Measurements from ENCODE around the gene REELD1.

DNA sequence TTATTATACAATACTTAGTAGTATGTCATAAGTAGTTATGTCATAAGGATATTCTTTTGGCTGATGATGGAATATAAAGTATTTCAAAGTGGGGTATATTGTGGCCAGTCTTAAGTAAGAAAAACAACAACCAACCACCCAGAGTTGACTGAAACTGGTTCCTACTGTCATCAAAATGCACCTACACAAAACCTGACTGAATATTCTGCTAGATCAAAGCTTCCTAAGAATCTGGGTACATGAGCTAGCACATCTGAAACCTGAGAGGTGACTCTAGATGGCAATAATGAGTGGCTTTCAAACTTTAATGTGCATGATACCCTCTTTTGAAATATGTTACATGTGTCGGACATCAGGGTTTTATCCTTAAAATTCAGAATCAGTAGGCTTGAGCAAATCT, 60.4 kb downstream of the REELD1 start:
- TF ChIP-seq, protein P1, sequence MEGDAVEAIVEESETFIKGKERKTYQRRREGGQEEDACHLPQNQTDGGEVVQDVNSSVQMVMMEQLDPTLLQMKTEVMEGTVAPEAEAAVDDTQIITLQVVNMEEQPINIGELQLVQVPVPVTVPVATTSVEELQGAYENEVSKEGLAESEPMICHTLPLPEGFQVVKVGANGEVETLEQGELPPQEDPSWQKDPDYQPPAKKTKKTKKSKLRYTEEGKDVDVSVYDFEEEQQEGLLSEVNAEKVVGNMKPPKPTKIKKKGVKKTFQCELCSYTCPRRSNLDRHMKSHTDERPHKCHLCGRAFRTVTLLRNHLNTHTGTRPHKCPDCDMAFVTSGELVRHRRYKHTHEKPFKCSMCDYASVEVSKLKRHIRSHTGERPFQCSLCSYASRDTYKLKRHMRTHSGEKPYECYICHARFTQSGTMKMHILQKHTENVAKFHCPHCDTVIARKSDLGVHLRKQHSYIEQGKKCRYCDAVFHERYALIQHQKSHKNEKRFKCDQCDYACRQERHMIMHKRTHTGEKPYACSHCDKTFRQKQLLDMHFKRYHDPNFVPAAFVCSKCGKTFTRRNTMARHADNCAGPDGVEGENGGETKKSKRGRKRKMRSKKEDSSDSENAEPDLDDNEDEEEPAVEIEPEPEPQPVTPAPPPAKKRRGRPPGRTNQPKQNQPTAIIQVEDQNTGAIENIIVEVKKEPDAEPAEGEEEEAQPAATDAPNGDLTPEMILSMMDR (IDR thresholded peaks at IDR 0.05; ENCODE audit: low read depth, low read length, poor library complexity, severe bottlenecking): no peak
- no peak for TF ChIP-seq EZH2phosphoT487 (IDR thresholded peaks at IDR 0.05; ENCODE audit: borderline replicate concordance, low read length)

All from DOHH2 (cell line).